C4-2B (cell line): ENCODE data around the gene LRIG3.

ENCODE experiments used
- ZFX ChIP-seq: fragments of 450-650 bp; IDR thresholded peaks from 2 replicates; pipeline ENCODE4 v1.6.1; 2017
- TF ChIP-seq, protein P1 (sequence below): fragments of 450-650 bp; conservative IDR thresholded peaks from 2 replicates; pipeline ENCODE4 v1.5.1; 2017; ENCODE audit warnings: mild to moderate bottlenecking

DNA sequence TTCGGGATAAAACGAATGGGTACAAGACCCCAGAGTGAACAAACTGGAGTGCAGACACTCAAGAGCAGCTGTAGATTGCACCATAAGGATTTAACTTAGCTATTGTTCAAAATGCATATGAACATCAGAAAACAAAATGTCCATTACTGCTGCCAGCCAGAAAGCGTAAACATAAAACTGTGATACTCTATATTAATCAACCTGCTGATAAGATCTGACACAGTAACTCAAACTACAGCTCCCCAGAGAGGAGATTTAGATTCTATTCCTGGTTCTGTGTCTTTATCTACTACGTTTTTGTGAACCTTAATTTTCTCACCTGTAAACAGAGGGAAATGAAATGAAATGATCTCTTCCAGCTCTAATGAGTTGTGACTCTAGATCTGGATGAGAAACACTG lies 22.3 kb downstream of the LRIG3 start:
- TF ChIP-seq, protein P1, sequence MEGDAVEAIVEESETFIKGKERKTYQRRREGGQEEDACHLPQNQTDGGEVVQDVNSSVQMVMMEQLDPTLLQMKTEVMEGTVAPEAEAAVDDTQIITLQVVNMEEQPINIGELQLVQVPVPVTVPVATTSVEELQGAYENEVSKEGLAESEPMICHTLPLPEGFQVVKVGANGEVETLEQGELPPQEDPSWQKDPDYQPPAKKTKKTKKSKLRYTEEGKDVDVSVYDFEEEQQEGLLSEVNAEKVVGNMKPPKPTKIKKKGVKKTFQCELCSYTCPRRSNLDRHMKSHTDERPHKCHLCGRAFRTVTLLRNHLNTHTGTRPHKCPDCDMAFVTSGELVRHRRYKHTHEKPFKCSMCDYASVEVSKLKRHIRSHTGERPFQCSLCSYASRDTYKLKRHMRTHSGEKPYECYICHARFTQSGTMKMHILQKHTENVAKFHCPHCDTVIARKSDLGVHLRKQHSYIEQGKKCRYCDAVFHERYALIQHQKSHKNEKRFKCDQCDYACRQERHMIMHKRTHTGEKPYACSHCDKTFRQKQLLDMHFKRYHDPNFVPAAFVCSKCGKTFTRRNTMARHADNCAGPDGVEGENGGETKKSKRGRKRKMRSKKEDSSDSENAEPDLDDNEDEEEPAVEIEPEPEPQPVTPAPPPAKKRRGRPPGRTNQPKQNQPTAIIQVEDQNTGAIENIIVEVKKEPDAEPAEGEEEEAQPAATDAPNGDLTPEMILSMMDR: no peak
- no peak for TF ChIP-seq ZFX
